HG03342 (cell line): ENCODE measurements around the gene MGAM2.
"Not testable (repeated sequence)": the region's sequence is repeated elsewhere in the genome, so short reads cannot be mapped to it uniquely, and the experiment has no call there.

Experiments
- ATAC-seq: cut with Tn5 transposase; IDR thresholded peaks from one replicate; pipeline ENCODE4 v1.9.1; 2021; ENCODE audit warnings: mild to moderate bottlenecking, moderate library complexity; ENCODE audit not compliant: unreplicated experiment

Gene MGAM2

GRCh38 chr7:142111499-142111898 lies at the start of gene MGAM2:
Gene MGAM2, plus strand, starts transcription at chr7:142111718. Its CDS starts 5,156 bp downstream, at chr7:142116874.
- ATAC-seq: no peak

- no peak for ATAC-seq
Measured at GRCh38 chr7:142063551-142064442, 47.7 kb upstream of the MGAM2 start.

GRCh38 chr7:142066536-142066935 lies 45.0 kb upstream of the MGAM2 start:
- ATAC-seq: no peak

- no peak for ATAC-seq
Measured at GRCh38 chr7:142077762-142078161, 33.8 kb upstream of the MGAM2 start.

DNA sequence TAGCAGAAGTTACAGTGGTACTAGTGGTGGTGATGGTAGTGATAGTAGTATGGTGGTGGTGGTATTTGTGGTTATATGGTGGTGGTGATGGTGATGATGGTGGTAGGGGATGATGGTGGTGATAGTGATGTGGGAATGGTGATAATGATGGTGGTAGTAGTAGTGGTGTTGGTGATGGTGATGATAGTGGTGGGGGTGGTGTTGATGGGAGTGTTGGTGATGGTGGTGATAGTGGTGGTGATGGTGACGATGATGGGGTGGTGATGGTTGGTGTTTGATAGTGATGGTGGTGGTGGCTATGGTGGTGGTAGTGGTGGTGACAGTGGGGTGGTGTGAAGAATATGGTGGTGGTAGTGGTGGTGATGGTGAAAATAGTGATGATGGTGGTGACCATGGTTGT lies 27.9 kb upstream of the MGAM2 start:
- no peak for ATAC-seq

GRCh38 chr7:142085428-142085827 lies 26.1 kb upstream of the MGAM2 start:
- no peak for ATAC-seq

GRCh38 chr7:142088022-142088714 lies 23.4 kb upstream of the MGAM2 start:
- no peak for ATAC-seq

DNA sequence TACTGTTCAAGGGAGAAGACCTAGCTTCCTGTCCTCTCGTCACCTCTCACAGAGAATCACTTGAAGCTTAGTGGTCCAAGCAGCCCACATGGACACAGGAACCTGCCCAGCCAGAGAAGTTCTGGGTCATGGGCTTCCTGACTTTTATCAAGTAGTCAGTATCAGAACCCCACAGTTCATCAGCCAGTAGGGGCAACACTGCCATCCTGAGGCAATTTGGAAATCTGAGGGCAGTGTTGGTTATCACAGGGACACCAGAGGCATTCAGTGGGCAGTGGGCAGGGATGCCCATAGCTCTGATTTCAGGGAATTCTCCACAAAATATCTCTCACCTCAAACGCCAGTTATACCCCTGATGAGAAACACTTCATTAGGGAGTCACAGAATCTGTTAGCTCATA lies 22.5 kb upstream of the MGAM2 start:
- no peak for ATAC-seq

DNA sequence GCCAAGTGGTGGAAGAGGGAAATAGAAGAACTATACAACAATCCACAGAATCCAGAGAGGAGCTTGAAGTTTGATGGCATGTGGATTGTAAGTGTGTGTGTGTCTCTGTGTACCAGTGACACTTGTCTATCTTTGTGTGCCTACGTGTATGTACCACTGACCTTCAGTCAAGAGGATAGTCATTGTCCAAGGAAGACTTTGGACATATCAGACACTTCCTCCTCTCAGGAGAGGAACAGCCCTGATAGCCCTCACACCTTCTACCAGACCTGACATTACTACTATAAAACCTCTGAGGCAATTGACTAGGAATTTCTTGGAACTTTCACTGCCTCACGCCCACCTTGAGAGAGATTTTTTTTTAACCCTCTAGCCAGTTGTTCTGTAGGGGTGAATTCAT lies 19.6 kb upstream of the MGAM2 start:
- no peak for ATAC-seq

DNA sequence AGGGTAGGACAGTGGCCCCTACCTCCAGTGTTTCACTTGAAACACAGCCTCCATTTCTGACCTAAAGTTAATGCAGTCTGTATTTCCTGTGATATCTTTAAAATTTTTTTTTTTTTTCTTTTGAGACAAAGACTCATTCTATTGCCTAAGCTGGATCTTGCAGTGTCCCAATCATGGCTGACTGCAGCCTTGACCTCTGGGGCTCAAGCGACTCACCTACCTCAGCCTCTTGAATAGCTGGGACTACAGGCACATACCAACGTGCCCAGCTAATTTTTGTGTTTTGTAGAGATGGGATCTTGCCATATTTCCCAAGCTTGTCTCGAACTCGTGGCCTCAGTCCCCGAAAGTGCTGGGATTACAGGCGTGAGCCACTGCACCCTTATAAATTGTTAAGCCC lies 16.7 kb upstream of the MGAM2 start:
- ATAC-seq: no peak

DNA sequence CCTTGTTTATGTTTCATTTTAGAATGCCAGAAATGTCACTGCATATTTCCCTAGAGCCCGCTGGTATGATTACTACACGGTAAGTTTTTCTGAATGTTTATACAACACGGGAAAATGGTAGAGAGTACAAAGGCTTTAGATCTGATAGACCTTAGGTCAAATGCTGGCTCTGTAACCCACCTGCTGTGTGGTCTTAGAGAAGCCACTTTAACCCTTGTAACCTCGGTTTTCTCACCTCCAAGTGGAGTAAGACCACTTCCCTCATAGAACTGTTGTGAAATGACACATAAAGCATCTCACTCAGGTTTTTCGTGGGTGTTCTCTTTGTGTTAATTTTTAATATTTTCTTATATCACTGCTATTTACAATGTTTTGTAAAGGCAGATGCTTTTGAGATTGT lies 13.9 kb upstream of the MGAM2 start:
- ATAC-seq: no peak

DNA sequence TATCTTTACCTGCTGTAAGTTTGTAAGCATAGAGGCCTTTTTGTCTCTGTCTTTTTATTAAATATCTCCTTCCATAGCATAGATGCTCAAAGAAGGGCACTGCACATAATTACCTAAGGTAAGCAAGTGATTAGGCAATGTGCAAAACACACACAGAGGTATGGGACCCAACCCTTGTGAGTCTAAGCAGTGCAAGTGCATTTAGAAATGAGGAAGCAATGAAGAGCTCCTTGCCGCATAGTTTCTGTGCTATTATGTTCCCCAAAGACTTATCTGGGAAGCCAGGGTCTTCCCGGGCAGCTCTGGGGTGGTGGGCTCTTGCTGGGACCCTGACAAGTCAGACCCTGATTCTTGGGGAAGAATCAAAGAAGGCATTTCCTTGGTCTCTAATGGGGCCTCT lies 13.5 kb upstream of the MGAM2 start:
- ATAC-seq: no peak

DNA sequence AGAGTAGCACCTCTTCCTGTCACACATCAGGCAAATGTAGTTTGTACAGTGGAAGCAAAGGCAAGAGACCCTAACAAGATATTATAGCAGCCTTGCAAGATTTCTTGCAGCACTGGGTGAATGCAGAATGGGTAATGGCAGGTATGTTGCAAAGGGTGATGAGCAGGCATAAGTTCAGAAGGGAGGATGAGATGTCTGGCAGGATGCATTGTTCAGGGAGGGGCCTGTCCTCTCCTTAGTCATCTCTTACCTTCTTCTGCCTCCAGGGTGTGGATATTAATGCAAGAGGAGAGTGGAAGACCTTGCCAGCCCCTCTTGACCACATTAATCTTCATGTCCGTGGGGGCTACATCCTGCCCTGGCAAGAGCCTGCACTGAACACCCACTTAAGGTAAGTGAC lies 12.2 kb upstream of the MGAM2 start:
- ATAC-seq: not testable (repeated sequence)

- no peak for ATAC-seq
Measured at GRCh38 chr7:142100634-142101033, 10.9 kb upstream of the MGAM2 start.

DNA sequence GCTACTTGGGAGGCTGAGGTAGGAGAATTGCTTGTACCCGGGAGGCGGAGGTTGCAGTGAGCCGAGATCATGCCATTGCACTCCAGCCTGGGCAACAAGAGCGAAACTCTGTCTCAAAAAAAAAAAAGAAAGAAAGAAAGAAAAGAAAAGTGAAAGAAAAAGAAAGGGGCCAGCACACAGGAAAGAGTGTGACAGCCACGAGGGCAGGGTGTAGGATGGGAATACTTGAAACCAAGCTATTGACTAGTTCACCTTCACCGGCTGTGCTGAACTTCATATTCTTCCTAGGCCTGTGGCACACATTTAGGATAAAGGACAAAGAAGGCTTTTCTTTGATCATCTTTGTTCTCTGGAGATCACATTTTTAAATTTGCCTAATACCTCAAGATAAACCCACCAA lies 9.7 kb upstream of the MGAM2 start:
- not testable (repeated sequence) for ATAC-seq

- ATAC-seq: no peak
Measured at GRCh38 chr7:142104550-142105527, 6.7 kb upstream of the MGAM2 start.

- no peak for ATAC-seq
Measured at GRCh38 chr7:142108728-142109505, 2.6 kb upstream of the MGAM2 start.

- ATAC-seq: no peak
Measured at GRCh38 chr7:142110098-142110497, 1.4 kb upstream of the MGAM2 start.

DNA sequence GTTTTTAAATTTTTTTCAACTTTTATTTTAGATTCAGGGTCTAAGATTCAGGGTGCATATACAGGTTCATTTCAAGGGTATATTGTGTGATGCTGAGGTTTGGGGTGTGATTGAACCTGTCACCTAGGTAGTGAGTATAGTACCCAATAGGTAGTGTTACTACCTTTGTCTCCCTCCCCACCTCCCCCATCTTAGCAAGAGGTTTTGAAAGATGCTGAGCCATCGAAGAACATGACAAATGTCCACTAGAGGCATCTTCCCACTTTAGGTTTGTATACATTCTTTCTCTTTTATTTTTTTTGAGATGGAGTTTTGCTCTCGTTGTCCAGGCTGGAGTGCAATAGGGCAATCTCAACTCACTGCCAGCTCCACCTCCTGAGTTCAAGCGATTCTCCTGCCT lies 880 bp upstream of the MGAM2 start:
- ATAC-seq: no peak

DNA sequence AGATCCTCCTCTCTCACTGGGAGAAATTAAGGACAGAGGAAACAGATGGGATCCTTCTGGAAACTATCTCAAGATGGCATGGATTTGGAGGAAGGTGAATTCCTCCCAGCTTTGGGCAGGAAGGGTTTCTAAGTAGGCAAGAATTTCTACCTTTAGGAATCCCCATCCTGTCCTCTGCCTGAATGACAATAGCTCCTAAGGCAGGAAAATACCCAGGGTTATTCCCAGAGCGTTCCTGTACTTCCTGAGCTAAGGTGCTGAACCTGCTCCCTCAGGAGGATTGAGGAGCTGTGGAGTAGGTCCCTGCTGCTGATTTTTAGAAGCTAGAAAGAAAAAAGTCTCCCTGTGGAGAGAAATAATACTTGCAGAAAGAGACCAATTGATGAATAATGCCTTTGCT lies 568 bp downstream of the MGAM2 start:
- ATAC-seq: no peak
